Gastrocnemius medialis (tissue), 4 donors: ENCODE results near the gene ICAM4.

Experiments
- POLR2A ChIP-seq, 2 donors: fragments of 450-650 bp; IDR thresholded peaks; one replicate each; pipeline ENCODE4 v1.6.1; 2017; ENCODE audit warnings: antibody characterized with exemption in 2 of 2, mild to moderate bottlenecking in 2 of 2, moderate library complexity in 2 of 2
- TF ChIP-seq, protein P1 (sequence below), 5 experiments: fragments of 450-650 bp in 3 of 5; fragments of 200-600 bp in 2 of 5; sonication (generic) in 2 of 5; IDR thresholded peaks in 4 of 5; conservative IDR thresholded peaks in 1 of 5; 1 replicate in 4 of 5; 2 replicates in 1 of 5; pipeline ENCODE4 v1.5.1; 2016 to 2019; ENCODE audit warnings: antibody characterized with exemption in 5 of 5, mild to moderate bottlenecking in 3 of 5, moderate library complexity in 3 of 5

- TF ChIP-seq, protein P1, sequence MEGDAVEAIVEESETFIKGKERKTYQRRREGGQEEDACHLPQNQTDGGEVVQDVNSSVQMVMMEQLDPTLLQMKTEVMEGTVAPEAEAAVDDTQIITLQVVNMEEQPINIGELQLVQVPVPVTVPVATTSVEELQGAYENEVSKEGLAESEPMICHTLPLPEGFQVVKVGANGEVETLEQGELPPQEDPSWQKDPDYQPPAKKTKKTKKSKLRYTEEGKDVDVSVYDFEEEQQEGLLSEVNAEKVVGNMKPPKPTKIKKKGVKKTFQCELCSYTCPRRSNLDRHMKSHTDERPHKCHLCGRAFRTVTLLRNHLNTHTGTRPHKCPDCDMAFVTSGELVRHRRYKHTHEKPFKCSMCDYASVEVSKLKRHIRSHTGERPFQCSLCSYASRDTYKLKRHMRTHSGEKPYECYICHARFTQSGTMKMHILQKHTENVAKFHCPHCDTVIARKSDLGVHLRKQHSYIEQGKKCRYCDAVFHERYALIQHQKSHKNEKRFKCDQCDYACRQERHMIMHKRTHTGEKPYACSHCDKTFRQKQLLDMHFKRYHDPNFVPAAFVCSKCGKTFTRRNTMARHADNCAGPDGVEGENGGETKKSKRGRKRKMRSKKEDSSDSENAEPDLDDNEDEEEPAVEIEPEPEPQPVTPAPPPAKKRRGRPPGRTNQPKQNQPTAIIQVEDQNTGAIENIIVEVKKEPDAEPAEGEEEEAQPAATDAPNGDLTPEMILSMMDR (IDR thresholded peaks at IDR 0.05 in 4 of 5, conservative IDR thresholded peaks at IDR 0.05 in 1 of 5) = no peak
- no peak for TF ChIP-seq POLR2A (IDR thresholded peaks at IDR 0.05)
These were observed 34.1 kb downstream of the ICAM4 start for GRCh38 chr19:10320602-10321416.
